Epithelial cell of prostate (primary cell): Measurements from ENCODE around the gene NELFE.
"Not testable (repeated sequence)": the region's sequence is repeated elsewhere in the genome, so short reads cannot be mapped to it uniquely, and the experiment has no call there.

Experiments
- DNase-seq: peaks from one replicate; pipeline ENCODE4 v3.0.0-alpha.2; 2011; ENCODE audit warnings: low read depth, low spot score
- H3K27ac ChIP-seq: fragments of 450-650 bp; 2 replicates; pipeline ENCODE4 v1.5.1; 2017; ENCODE audit warnings: mild to moderate bottlenecking

Gene NELFE

DNA sequence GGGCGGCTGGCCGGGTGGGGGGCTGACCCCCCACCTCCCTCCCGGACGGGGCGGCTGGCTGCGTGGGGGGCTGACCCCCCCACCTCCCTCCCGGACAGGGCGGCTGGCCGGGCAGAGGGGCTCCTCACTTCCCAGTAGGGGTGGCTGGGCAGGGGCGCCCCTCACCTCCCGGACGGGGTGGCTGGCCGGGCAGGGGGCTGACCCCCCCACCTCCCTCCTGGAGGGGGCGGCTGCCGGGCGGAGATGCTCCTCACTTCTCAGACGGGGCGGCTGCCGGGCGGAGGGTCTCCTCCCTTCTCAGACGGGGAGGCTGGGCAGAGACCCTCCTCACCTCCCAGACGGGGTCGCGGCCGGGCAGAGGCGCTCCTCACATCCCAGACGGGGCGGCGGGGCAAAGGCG lies 17.3 kb upstream of the NELFE start:
- DNase-seq, H3K27ac ChIP-seq: not testable (repeated sequence)

DNA sequence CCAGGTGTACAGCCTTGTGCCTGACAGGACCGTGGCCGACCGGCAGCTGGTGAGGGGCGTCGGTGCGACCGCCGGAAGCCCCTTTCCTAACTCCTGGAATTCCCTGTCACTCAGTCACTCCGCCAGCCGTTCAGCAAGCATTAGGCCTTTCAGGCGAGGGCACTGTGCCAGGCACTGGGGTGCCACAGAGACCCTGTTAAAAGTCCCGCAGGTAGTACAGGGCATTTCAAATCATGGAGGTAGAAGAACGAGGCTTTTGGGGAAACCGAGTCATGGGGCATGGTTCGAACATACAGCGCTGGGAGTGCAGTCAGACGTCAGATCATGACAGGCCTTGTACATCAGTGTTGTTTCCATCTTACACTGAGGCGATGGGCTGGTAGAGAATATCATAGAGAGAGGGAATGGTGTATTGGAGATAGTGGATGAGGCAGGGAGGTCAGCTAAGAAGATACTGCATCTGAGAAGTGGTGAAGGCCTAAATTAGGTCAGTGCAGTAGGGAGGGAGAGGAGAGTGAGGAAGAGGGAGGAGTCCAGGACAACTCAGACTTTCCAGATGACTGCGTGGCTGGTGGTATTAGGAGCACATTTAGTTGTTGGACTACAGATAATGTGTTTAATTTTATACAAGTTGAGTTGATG lies 14.1 kb upstream of the NELFE start:
- H3K27ac ChIP-seq = peak overlapping the region; percentile 97
- DNase-seq = no peak

GRCh38 chr6:31971993-31972708 lies 13.4 kb upstream of the NELFE start, which contains the start of gene DXO:
DXO (minus strand) TSS chr6:31972138; CDS start chr6:31971675, 463 bp downstream.
- peak; percentile 95 for DNase-seq

DNA sequence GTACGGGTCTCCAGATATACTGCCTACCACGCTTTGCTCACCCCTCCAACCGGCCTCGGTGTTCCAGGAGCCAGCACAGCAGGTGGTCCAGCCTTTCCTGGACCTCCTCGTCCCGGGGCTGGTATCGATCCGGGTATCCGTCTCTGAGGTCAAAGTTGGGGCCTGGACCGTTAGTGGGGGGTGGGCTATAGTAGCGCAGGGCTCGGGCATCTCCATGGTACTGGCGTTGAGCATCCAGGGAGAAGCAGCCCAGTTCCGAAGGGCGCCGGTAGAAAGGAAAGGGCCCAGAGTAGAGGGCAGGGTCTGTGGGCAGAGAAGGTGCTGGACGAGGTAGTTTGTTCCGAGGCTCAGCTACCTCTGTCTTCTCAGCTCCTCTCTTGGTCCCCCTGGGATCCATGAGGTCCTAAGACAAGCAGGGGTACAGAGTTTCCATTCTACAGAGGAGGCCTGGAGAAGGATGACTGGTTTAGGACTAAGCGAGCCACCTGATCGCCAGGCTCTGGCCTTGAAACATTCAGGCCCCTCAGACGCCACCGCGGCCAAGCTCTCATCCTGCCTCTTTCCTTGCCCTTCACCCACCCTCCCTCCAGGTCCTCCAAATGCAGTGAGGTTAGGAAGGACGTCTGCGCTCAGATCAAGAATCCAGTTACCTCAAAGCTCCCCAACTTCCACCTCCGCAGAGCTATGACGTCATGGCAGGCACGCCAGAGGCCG lies 12.7 kb upstream of the NELFE start:
- no peak for DNase-seq
- peak overlapping the region; percentile 97 for H3K27ac ChIP-seq

More at GRCh38 chr6:31971993-31972708, 13.4 kb upstream of the NELFE start, which contains the start of gene DXO:
- H3K27ac ChIP-seq = peak within 1 kb of the TSS; percentile 97

- no peak for DNase-seq
- peak overlapping the region; percentile 97 for H3K27ac ChIP-seq
These were observed 12.0 kb upstream of the NELFE start for GRCh38 chr6:31970604-31971271.

DNA sequence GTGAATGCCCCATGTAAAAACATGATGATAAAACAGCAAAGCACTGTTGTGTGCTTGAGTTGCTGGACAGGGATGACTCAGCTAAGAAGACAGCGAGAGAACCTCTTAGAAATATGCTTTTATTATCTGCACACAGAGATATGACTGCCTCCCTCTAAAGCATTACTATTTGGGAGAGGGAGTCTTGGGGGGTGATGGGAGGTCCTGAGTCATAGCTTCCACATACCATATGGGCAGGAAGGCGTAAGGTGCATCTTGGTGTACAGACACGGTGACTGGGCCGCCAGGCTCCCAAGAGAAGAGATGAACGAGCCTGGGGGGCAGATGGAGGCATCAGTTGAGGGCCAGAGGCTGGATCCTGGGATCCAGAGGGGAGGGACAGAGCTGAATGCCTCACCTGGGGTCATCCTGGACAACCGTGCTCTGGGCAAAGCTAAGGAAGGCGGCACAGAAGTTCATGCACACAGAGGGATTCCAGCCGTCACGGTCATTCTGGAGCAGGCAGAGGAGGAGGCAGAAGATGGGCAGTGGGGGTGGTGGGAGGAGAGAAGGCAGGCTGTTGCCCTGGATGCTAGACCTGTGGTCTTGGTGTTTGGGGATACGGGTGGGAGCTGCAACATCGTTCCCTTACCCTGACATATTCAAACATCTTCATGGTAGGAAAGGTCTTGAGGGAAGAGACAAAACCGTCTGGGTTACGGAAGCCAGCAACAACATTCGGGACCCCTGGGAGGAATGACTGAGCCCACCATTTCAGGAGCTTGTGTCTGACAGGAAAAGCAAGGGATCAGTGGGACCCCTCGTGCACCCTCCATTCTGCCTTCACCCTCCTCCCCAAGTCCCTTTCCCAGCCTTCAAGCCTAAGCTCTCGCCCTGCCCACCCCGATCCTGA lies 11.2 kb upstream of the NELFE start:
- DNase-seq = no peak
- H3K27ac ChIP-seq = no peak overlapping the region

DNA sequence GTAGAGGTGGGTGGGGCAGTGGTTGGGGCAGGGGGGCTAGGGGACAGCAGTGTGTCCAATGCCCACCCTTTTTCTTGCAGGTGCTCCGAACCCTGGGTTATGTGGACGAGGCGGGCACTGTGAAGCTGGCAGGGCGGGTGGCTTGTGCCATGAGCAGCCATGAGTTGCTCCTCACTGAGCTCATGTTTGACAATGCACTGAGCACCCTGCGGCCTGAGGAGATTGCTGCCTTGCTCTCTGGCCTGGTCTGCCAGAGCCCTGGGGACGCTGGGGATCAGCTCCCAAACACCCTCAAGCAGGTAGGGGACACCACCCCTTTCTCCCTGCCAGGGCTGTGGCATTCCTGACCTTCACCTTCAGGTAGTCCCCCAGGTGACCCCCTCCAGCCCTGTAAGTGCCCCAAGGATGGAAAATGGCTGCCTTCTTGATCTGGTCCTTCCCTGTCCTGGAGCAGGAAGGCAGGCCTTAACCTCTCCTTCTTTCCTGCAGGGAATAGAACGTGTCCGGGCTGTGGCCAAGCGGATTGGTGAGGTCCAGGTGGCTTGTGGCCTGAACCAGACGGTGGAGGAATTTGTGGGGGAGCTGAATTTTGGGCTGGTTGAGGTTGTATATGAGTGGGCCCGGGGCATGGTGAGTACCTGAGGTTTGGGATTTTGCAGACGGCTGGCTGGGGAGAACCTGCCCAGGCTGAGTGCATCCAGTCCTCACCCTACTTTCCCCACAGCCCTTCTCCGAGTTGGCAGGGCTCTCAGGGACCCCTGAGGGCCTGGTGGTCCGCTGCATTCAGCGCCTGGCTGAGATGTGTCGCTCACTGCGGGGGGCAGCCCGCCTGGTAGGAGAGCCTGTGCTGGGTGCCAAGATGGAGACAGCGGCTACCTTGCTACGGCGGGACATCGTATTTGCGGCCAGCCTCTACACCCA lies 10.3 kb upstream of the NELFE start:
- DNase-seq = no peak
- no peak overlapping the region for H3K27ac ChIP-seq

DNA sequence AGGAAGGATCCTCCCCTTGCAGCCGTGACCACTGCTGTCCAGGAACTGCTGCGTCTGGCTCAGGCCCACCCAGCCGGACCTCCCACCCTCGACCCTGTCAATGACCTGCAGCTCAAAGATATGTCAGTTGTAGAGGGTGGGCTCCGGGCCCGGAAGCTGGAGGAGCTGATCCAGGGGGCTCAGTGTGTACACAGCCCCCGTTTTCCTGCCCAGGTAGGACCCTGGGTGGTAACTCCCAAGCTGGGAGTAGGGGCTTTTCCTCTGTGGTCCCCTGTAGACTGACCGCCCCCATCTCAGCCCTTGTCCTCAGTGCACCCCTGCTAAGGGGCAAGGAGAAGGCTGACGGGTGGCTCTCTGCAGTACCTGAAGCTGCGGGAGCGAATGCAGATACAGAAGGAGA lies 9.6 kb upstream of the NELFE start:
- H3K27ac ChIP-seq = no peak overlapping the region
- no peak for DNase-seq

GRCh38 chr6:31967926-31968320 lies 9.2 kb upstream of the NELFE start:
- no peak overlapping the region for H3K27ac ChIP-seq
- no peak for DNase-seq

DNA sequence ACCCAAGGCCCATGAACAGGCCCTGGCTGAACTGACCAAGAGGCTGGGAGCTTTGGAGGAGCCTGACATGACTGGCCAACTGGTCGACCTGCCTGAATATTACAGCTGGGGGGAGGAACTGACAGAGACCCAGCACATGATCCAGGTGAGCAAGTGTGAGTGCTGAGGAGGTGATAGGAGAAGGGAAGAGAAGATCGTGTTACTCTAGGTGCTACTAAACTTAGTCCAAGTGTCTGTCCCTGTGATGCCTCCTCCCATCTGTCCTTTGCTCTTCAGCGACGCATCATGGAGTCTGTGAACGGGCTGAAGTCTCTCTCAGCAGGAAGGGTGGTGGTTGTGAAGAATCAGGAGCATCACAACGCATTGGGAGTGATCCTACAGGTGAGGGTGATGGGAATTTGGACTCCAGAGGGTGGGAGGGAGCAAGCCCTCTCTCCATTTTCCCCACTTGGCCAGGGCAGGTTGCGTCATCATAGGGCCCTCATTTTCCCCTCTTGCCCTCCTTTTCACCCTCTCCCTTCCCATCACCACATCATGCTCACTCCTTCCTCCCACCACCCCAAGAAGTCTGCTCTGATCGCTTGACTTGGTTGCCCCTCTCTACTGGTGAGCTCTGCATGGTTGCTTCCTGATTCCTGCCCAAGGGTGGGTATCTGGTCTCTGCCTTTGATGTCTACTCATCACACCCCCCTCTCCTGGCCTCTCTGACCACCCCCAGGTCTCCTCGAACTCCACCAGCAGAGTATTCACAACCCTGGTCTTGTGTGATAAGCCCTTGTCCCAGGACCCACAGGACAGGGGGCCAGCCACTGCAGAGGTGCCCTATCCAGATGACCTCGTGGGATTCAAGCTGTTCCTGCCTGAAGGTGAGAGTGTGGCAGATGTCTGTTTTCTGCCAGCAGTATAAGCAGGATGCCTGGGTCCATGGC lies 8.5 kb upstream of the NELFE start:
- H3K27ac ChIP-seq = no peak overlapping the region
- DNase-seq = no peak

- DNase-seq = no peak
- no peak overlapping the region for H3K27ac ChIP-seq
These were observed 7.7 kb upstream of the NELFE start for GRCh38 chr6:31966506-31966905.

DNA sequence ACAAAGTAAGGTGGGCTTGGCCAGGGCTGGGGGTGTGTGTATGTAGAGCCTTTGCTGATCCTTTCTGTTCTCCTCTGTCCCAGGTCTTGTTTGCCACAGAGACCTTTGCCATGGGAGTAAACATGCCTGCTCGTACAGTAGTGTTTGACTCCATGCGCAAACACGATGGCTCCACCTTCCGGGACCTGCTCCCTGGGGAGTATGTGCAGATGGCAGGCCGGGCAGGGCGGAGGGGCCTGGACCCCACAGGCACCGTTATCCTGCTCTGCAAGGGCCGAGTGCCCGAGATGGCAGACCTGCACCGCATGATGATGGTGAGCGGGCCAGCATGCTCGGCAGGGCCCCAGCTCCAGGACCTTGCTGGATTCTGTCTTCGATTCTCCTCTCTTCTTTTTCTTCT lies 6.9 kb upstream of the NELFE start:
- H3K27ac ChIP-seq = no peak overlapping the region
- no peak for DNase-seq

DNA sequence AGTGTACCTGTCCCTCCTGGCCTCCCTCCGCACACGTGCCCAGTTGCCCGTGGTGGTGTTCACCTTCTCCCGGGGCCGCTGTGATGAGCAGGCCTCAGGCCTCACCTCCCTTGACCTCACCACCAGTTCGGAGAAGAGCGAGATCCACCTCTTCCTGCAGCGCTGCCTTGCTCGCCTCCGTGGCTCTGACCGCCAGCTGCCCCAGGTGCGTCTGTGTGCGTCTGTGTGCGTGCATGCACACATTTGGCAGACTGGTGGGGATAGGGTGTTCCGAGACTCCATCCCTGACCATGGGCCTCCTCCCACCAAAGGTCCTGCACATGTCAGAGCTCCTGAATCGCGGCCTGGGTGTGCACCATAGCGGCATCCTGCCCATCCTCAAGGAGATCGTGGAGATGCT lies 5.2 kb upstream of the NELFE start:
- DNase-seq = no peak
- no peak overlapping the region for H3K27ac ChIP-seq

GRCh38 chr6:31961616-31962015 lies 2.8 kb upstream of the NELFE start:
- no peak overlapping the region for H3K27ac ChIP-seq
- DNase-seq = no peak

DNA sequence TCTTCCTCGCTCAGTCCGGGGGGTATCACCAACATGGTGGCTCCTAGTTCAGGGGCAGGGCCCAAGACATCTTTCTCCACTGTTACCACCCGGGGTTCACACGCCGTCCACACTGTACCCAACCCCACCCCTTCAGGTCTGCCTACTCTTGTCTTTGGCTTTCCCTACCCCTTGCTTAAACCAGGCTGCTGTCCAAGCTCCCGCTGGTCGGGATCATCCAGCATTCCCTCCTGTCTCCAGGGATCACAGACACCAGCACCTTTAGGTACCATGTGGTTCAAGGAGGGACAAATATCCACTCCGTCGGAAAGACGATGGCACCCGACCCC lies 395 bp downstream of the NELFE start:
- peak overlapping the region; percentile 45 for H3K27ac ChIP-seq
- no peak for DNase-seq

- DNase-seq = no peak
- no peak overlapping the region for H3K27ac ChIP-seq
These were observed 2.0 kb downstream of the NELFE start for GRCh38 chr6:31956796-31957195.

DNA sequence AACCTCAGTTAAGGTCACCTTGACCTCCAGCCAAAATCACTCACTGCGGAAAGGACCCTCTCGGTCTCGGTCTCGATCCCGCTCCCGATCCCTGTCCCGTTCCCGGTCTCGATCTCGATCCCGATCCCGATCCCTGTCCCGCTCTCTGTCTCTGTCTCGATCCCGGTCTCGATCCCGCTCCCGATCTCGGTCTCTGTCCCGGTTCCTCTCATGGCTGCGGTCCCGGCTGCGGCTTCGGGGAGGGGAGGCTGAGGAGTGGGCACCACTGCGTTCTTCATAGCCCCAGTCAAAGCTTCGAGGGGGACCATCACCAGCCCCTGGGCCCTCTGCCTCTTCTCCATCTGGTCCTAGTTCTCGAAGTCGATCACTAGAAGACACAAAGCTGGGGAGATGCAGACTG lies 4.3 kb downstream of the NELFE start:
- no peak for DNase-seq
- H3K27ac ChIP-seq = no peak overlapping the region

- no peak for DNase-seq
- no peak overlapping the region for H3K27ac ChIP-seq
These were observed 5.9 kb downstream of the NELFE start for GRCh38 chr6:31952890-31953289.
